NCI-H2107 treated with DMSO at 0.1 percent for 48 hours (cell line): ENCODE measurements around the gene CDKN2B.
A peak's percentile ranks its signal among the peaks of the same experiment; 100 is the strongest.

Experiments used
- DNase-seq: peaks from one replicate; lab custom pipeline; 2025; ENCODE audit not compliant: unreplicated experiment; lab: John Stamatoyannopoulos, UW

The CDKN2B gene

DNA sequence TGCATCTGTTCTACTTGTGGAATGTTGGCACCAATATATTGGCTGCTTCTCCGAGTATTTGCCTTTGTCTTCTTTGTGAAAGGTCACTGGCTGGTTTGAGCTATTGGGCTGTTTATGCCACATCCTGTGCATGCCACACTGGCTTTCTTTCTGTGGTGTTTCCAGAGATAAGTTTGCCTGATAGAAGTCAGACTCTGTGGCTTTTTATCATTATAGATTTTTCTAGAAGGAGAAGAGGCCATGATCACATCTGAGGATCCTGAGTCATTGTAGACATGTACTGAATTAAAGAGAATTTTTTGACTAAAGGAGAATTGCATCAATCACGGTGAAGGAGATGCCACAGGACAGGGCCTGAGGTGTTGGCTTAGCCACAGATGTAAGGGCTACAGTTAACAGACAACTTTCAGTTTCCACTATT lies 26.5 kb upstream of the CDKN2B start:
- DNase-seq, result no peak

DNA sequence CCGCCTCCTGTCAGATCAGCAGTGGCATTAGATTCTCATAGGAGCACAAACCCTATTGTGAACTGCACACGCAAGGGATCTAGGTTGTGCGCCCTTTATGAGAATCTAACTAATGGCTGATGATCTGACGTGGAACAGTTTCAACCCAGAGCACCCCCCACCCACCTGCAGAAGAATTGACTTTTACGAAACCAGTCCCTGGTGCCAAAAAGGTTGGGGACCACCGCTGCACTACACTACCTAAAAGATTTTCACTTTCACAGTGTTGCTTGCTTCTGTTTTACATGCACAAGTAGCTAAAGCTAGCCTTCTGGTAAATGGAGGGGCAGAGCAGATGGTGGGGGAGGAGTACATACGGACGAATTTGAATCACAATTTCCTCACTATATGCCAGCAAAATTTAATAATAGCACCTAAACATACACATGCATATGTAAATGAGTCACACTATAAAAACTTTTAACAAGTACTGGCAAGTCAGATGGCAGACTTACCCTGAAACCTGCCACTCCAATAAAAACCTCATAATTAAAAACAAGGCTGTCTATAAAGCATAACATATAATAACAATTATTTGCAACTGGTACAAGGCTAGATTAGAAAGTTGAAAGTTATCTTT lies 24.0 kb upstream of the CDKN2B start:
- no peak for DNase-seq

DNA sequence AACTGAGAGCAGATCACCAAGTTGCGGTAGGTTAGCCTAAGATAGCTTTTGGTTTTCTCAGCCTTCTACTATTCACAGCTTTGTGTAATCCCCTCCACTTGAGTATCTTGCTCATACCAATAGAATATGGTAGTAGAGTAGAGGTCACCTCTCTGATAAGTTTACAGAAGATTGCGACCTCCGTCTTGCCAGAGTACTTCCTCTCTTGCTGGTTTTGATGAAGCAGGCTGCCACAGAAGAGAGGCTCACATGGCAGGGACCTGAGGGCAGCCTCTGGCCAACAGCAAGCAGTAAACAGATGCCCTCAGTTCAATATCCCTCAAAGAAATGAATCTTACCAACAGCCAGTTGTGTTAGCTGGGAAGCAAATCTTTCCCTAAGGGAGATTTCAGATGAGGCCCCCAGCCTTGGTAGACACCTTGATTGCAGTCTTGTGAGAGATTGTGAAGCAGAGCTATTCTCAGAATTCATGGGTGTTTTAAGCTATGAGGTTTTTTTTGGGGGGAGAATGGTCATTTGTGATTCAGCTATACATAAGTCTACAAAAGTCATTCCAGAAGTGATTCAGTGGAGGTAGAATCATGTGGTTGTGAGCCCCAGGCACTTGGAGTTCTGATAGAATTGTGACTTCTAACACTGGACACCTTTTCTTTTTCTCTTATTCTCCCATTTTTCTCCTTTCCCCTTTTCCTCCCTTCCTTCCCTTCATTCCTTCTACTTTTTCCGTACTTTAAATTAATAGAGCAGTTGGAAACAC lies 22.7 kb upstream of the CDKN2B start:
- no peak for DNase-seq

GRCh38 chr9:22030101-22030598 lies 21.0 kb upstream of the CDKN2B start:
- no peak for DNase-seq

- no peak for DNase-seq
These were observed 20.1 kb upstream of the CDKN2B start for GRCh38 chr9:22029231-22029630.

DNA sequence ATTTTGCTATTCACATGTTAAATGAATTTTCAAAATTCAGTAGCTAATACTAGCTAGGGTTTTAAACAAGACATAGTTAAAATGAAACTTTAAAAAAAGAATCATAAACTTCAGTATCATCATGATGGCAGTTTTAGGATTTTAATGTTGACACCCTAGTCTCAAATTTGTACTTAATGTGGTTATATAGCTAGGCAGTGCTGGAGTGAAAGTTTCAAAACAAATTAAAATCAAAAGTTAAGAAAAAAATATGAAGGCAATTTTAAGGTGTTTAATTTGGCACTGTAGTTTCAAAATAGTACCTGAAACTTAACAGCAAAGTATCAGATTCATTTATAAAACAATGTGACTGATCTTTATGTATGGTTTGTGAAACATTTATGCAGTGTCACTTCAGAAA lies 19.3 kb upstream of the CDKN2B start:
- DNase-seq, result no peak

- no peak for DNase-seq
These were observed 17.6 kb upstream of the CDKN2B start for GRCh38 chr9:22026696-22027095.

DNA sequence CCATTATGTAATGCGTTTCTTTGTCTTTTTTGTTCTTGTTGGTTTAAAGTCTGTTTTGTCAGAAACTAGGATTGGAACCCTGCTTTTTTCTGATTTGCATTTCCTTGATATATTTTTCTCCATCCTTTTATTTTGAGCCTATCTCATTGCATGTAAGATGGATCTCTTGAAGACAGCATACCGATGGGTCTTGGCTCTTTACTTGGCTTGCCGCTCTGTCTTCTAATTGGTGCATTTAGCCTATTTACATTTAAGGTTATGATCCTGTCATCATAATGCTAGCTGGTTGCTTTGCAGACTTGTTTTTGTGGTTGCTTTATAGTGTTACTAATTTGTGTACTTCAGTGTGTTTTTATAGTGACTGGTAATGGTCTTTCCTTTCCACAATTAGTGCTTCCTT lies 13.3 kb upstream of the CDKN2B start:
- no peak for DNase-seq

DNA sequence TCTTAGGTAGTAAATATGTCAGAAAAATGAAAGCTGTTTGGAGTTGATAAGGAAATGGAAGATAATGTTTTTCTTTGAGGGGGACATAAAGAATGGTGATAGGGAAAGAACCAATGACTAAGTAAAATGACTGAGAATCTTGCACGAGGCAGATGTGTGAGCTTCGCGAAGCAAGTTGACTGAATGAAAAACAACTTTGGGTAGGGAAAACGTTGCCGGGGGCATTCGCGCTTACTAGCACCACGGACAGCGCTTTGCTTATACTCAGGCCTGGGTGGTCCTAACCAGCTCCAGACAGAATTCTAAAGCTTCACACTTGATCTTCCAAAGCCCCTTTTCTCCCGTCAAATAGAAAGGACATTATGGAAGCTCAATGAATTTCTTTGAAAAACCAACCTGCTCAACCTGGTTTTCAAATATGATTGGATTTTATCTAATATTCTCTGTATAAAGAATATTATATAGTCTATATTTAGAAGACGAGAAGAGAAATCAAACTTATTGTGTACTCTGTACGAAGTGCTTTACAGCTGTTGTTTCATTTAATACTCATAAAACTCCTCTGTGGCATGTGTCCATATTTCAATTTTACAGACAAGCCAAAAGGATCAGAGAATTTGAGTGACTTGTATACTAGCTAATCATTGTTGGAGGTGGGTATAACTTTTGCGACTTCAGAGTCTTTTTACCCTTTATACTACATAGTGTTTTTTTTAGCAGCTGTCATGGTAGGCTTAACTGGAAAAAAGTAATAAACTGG lies 1.9 kb upstream of the CDKN2B start:
- no peak for DNase-seq

GRCh38 chr9:22009506-22009867 lies 382 bp upstream of the CDKN2B start:
- no peak for DNase-seq

DNA sequence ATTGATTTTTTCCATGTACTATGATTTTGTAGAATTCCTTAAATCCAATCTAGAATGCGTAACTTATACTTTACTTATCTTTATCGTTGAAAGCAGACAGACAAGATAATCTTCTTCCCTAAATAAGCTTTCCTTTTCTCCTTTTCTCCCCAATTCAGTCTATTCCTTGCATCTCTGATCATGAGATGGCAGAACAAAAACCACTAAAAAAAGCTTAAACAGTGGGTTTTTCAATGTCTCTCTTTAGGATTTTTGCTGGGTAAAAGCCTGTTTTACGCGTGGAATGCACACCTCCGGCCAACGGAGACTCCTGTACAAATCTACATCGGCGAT lies 755 bp downstream of the CDKN2B start:
- peak; percentile 63 for DNase-seq

DNA sequence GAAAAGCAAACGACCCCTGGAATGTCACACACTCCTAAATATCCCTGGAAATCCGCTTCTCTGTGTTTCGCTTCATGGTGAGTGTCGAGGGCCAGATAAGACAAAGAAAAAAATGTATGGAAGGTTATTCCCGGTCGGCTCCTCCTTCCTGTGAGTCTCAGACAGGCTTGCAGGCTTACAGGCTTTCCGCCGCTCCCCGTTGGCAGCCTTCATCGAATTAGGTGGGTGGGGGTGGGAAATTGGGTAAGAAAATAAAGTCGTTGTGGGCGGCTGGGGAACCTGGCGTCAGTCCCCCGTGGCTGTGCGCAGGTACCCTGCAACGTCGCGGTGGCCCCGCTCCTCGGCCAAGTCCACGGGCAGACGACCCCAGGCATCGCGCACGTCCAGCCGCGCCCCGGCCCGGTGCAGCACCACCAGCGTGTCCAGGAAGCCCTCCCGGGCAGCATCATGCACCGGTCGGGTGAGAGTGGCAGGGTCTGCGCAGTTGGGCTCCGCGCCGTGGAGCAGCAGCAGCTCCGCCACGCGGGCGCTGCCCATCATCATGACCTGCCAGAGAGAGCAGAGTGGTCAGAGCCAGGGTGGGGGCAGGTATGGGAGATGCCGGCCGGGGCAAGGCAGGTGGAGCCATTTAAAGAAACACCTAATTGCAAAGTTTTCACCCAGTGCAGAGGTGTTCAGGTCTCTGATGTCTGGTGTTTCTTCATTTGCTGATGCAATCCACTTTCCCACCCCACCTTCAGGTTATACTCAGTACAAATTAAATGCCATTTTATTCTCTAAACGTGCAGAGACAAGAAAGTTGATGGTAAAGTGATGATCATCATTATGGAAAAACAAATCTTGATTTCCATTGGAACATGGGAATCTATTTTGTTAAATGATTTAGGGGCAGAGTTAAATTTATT lies 3.2 kb downstream of the CDKN2B start:
- DNase-seq, result no peak

GRCh38 chr9:22005021-22005701 lies 3.9 kb downstream of the CDKN2B start:
- no peak for DNase-seq

- DNase-seq, result no peak
These were observed 7.1 kb downstream of the CDKN2B start for GRCh38 chr9:22002038-22002437.

DNA sequence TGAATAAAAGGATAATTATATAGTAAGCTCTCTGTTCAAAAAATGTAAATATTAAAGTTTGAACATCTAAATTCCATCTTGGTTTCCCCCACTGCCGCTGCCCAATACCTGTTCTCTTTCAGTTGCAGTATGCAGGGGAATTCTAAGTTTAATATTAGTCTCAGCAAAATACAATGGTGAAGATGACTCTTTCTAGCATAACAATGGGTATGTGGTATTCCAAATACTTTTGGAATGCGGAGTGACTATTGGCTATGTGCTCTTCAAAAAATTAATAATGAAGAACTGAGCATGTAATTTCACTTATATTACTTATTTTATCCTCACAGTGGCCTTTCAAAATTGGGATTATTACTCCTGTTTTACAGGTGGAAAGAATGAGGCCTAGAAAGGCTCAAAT lies 11.1 kb downstream of the CDKN2B start:
- DNase-seq, result no peak

DNA sequence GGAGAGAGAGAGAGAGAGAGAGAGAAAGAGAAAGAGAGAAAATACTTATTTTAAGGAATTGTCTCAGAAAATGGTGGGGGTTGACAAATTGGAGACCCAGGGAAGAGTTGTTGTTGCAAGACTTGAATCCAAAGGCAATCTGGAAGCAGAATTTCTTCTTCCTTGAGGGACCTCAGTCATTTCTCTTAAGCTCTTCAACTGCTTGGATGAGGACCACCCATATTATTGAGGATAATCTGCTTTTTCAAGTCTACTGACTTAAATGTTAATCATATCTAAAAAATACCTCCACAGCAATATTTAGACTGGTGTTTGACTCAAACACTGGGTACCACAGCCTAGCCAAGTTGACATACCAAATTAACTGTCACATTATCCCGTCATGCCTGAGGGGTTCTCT lies 11.6 kb downstream of the CDKN2B start:
- no peak for DNase-seq

DNA sequence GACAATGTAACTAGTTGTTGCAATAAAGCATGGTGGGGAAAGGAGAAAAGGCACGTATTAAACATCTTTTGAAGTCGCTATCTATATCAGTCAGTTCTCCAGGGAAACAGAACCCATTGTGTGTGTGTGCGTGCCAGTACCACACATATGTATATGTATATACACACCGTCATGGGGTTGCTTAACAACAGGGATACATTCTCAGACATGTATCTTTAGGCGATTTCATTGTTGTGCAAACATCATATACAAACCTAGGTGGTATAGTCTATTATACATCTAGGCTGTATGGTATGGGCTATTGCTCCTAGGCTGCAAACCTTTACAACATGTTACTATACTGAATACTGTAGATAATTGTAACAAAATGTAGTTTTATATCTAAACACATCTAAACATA lies 12.2 kb downstream of the CDKN2B start:
- no peak for DNase-seq

DNA sequence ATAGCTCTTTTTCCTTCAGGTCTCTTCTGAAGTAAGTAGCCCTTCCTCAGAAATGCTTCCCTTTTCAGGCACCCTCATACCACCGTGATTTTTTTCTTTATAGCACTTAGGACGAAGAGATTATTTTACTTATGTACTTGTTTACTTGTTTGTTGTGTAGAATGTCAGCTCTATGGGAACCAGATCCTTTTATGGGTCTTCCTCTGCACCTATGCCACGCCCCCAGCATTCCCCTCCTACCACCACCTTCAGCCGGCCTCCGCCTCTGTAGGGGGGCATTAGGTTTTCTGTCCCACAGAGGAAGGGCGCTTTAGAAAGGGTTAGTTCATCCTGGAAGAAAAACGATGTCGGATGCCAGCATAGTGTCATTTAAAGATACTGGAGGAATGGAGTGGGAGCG lies 12.7 kb downstream of the CDKN2B start:
- peak; percentile 75 for DNase-seq

GRCh38 chr9:21995666-21996398 lies 13.3 kb downstream of the CDKN2B start:
- no peak for DNase-seq
